Transverse colon (tissue), 4 donors: ENCODE data around the gene HBG1. TPM values are rescaled to one million over a fixed set of nuclear protein-coding genes. Genes with fewer than 3 reads are reported as not detected.

Experiments used
- DNase-seq: peaks from one replicate; pipeline ENCODE4 v3.0.0-alpha.2; 2019
- H3K27ac ChIP-seq, 4 donors: fragments of 200-600 bp; sonication (generic); 2 replicates each; pipeline ENCODE4 v1.5.1; 2016 to 2018; ENCODE audit warnings: inconsistent platforms in 4 of 4
- H3K27me3 ChIP-seq: fragments of 200-600 bp; sonication (generic); 2 replicates; pipeline ENCODE4 v1.5.1; 2017; ENCODE audit warnings: inconsistent platforms
- H3K36me3 ChIP-seq, 4 donors: fragments of 200-600 bp; sonication (generic); 2 replicates each; pipeline ENCODE4 v1.5.1; 2017 to 2019; ENCODE audit warnings: inconsistent platforms in 4 of 4
- H3K4me1 ChIP-seq, 4 donors: fragments of 200-600 bp; sonication (generic); 2 replicates each; pipeline ENCODE4 v1.5.1; 2017 to 2020; ENCODE audit warnings: inconsistent platforms in 4 of 4
- H3K4me3 ChIP-seq, 4 donors: fragments of 200-600 bp; sonication (generic); 1 replicate in 1 of 4; 2 replicates in 3 of 4; pipeline versions ENCODE4 v1.5.1 to v1.6.1; 2017 to 2019; ENCODE audit warnings: inconsistent platforms in 4 of 4
- H3K9me3 ChIP-seq, 2 donors: fragments of 200-600 bp; sonication (generic); 2 replicates each; pipeline ENCODE4 v1.5.1; 2017 to 2019; ENCODE audit warnings: inconsistent platforms in 2 of 2
- EP300 ChIP-seq: sonication (generic); formaldehyde crosslinking; IDR thresholded peaks from one replicate; pipeline ENCODE4 v1.6.1; 2017; ENCODE audit warnings: antibody characterized with exemption, low read depth
- POLR2A ChIP-seq: fragments of 450-650 bp; IDR thresholded peaks from one replicate; pipeline ENCODE4 v1.6.1; 2016; ENCODE audit warnings: antibody characterized with exemption, mild to moderate bottlenecking, moderate library complexity
- POLR2AphosphoS5 ChIP-seq, 3 donors: sonication (generic); formaldehyde crosslinking; IDR thresholded peaks; one replicate each; pipeline ENCODE4 v1.6.1; 2016; ENCODE audit warnings: antibody characterized with exemption in 3 of 3
- WGBS, 2 donors: methylation state at CpG; one replicate each; pipeline ENCODE4 v1.1.5; 2018; ENCODE audit warnings: low coverage in 1 of 2; 5-methylcytosine and 5-hydroxymethylcytosine counted together
- in situ Hi-C, 4 donors: fragments of 200-750 bp; cut with MboI; loops; one replicate each; pipeline versions ENCODE4 v1.15.0 to v1.15.1; 2017; ENCODE audit warnings: low sequenced_read_pairs in 3 of 4, low pct_ligation_motif_present in 1 of 4, low pct_unique_long_range_greater_than_20kb in 1 of 4
- intact Hi-C: fragments of 100-400 bp; cut with DNase I; formaldehyde crosslinking; loops from one replicate; pipeline ENCODE4 v1.15.1; 2023; ENCODE audit warnings: low total_unique reads
- total RNA-seq, 4 donors: library from RNA; depleted of rRNA; stranded (reverse); fragments of >200 nt; gene quantifications; one replicate each; pipeline ENCODE4 v1.1.0, GENCODE V29; 2016
- TF ChIP-seq, protein P1 (sequence below), 5 experiments: fragments of 200-600 bp in 3 of 5; fragments of 450-650 bp in 2 of 5; sonication (generic) in 3 of 5; IDR thresholded peaks; 1 replicate in 2 of 5; 2 replicates in 3 of 5; pipeline ENCODE4 v1.5.1; 2016 to 2017; ENCODE audit warnings: antibody characterized with exemption in 5 of 5, inconsistent platforms in 3 of 5, mild to moderate bottlenecking in 2 of 5, moderate library complexity in 1 of 5

Gene HBG1
- total RNA-seq, 4 donors from 2014 or later = not detected

GRCh38 chr11:5269715-5270147 is 20.1 kb upstream of the HBG1 start, which contains the start of gene HBE1:
Gene HBE1 (minus strand): TSS chr11:5269945. CDS start chr11:5269890, 55 bp downstream.
- TF ChIP-seq POLR2A (no peak), POLR2AphosphoS5 (IDR thresholded peaks at IDR 0.05) (no peak), EP300 (no peak)
- TF ChIP-seq, protein P1, sequence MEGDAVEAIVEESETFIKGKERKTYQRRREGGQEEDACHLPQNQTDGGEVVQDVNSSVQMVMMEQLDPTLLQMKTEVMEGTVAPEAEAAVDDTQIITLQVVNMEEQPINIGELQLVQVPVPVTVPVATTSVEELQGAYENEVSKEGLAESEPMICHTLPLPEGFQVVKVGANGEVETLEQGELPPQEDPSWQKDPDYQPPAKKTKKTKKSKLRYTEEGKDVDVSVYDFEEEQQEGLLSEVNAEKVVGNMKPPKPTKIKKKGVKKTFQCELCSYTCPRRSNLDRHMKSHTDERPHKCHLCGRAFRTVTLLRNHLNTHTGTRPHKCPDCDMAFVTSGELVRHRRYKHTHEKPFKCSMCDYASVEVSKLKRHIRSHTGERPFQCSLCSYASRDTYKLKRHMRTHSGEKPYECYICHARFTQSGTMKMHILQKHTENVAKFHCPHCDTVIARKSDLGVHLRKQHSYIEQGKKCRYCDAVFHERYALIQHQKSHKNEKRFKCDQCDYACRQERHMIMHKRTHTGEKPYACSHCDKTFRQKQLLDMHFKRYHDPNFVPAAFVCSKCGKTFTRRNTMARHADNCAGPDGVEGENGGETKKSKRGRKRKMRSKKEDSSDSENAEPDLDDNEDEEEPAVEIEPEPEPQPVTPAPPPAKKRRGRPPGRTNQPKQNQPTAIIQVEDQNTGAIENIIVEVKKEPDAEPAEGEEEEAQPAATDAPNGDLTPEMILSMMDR (IDR thresholded peaks at IDR 0.05) = no peak
- H3K9me3 ChIP-seq = no peaks in the 10 kb centered on the region
- DNase-seq = no peak
- 72 to 82% methylated on average over 3 to 4 of the region's 4 CpGs for WGBS, 2 donors
- H3K4me1 ChIP-seq = no peaks in the 10 kb centered on the region
- no peak within 1 kb of the TSS for H3K4me3 ChIP-seq
- no peaks in the 10 kb centered on the region for H3K27me3 ChIP-seq
- in situ Hi-C loops (no loop called here), intact Hi-C loops (no loop called here)
- no peak within 1 kb of the TSS for H3K27ac ChIP-seq
- H3K36me3 ChIP-seq = no peaks in the 10 kb centered on the region

DNA sequence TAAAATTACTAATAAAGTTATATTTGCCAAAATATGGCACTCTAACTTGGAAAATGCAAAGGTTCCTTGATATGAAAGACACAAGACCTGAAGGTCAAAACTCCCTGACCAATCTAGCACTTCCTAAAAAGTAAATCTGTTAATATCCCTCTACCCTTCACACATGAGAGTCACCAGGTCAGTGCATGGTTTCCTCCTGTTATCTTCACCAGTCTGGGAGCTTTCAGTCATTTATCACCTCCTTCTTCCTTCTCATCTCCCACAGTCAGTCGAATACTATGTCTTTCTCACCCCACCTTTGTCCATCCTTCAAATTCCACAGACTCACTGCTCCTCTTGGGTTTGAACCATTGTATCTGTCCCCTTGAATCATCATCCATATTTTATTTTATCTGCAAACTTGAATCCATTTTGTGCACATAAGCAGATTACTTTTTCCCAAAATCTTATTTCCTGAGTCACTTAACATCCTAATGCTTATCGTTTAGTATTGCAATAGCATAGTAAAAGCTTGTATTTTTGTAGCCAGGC is 17.4 kb upstream of the HBG1 start:
- no peaks in the 10 kb centered on the region for H3K36me3 ChIP-seq
- no peaks in the 10 kb centered on the region for H3K27me3 ChIP-seq
- intact Hi-C loops = no loop called here
- H3K27ac ChIP-seq = no peak overlapping the region
- in situ Hi-C loops = no loop called here
- DNase-seq = no peak
- H3K9me3 ChIP-seq = no peaks in the 10 kb centered on the region
- H3K4me1 ChIP-seq = no peaks in the 10 kb centered on the region
- 81 to 85% methylated on average over 2 of the region's 2 CpGs for WGBS, 2 donors
- no peak overlapping the region for H3K4me3 ChIP-seq
- no peak for TF ChIP-seq POLR2AphosphoS5 (IDR thresholded peaks at IDR 0.05)
- TF ChIP-seq POLR2A = no peak
- TF ChIP-seq, protein P1 (IDR thresholded peaks at IDR 0.05) = no peak
- no peak for TF ChIP-seq EP300

DNA sequence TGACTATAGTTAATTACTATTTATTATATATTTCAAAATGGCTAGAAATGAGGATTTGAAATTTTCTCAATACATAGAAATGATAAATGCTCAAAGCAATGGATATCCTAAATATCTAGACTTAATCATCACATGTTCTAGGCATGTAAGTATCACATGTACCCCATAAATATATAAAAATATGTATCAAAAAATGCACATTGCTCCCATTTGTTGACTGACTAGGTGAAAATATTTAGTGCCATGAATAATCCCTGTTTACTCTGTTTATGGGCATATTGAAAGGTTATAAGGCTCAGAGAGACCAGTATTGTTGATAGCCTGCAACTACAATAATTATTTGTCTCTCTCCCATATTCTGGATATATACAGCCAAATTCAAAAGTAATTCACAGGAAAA is 17.0 kb upstream of the HBG1 start:
- H3K4me1 ChIP-seq = no peaks in the 10 kb centered on the region
- in situ Hi-C loops = no loop called here
- TF ChIP-seq, protein P1 (IDR thresholded peaks at IDR 0.05) = no peak
- TF ChIP-seq POLR2A (no peak), EP300 (no peak), POLR2AphosphoS5 (IDR thresholded peaks at IDR 0.05) (no peak)
- no peak overlapping the region for H3K27ac ChIP-seq
- no peak overlapping the region for H3K4me3 ChIP-seq
- intact Hi-C loops = no loop called here
- H3K9me3 ChIP-seq = no peaks in the 10 kb centered on the region
- H3K27me3 ChIP-seq = no peaks in the 10 kb centered on the region
- no peak for DNase-seq
- no peaks in the 10 kb centered on the region for H3K36me3 ChIP-seq

- Histone ChIP-seq H3K27me3 (no peaks in the 10 kb centered on the region), H3K9me3 (no peaks in the 10 kb centered on the region), H3K4me3 (no peak overlapping the region), H3K27ac (no peak overlapping the region), H3K36me3 (no peaks in the 10 kb centered on the region), H3K4me1 (no peaks in the 10 kb centered on the region)
- DNase-seq = no peak
- TF ChIP-seq EP300 = no peak
- TF ChIP-seq, protein P1 (IDR thresholded peaks at IDR 0.05) = no peak
- WGBS, 2 donors = 54 to 61% methylated on average over 2 of the region's 2 CpGs
- in situ Hi-C loops = no loop called here
- intact Hi-C loops = no loop called here
These were observed 16.2 kb upstream of the HBG1 start for GRCh38 chr11:5265832-5266231.
